ENCODE measurements around the gene ADAMTS13. TPM values are rescaled to one million over a fixed set of nuclear protein-coding genes. Genes with fewer than 3 reads are reported as not detected.

ADAMTS13 gene
- total RNA-seq, 1 donor from 2014 or later: 9.1 TPM

DNA sequence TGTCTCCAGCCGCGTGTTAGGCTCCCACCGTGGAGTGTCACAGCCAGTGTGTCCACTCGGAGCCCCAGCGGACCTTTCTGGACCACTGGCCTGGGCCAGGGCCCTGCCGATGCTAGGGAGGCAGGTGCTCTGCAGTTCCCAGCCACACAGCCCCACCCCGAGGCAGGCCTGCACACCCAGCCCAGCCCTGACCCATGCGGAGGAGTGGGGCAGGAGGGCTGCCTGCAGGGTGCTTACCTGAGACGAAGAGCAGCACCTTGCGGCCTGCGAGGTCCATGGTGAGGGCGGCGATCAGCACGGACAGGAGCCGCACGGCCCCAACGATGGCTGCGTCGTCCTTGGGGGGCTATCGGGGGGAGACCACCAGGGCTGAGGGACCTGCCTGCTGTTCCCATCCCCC, 51.6 kb downstream of the ADAMTS13 start:
- Mint-ChIP-seq H3K4me1 (ENCODE audit: unreplicated experiment) (no peaks in the 10 kb centered on the region), H3K4me3 (ENCODE audit: unreplicated experiment) (no peak overlapping the region), H3K36me3 (ENCODE audit: low read depth, unreplicated experiment) (peaks cover 3% of the 10 kb centered on the region), H3K9me3 (ENCODE audit: unreplicated experiment) (no peaks in the 10 kb centered on the region), H3K27ac (ENCODE audit: unreplicated experiment) (no peak overlapping the region), H3K27me3 (ENCODE audit: unreplicated experiment) (peaks cover 4% of the 10 kb centered on the region)
- TF ChIP-seq, protein P1, sequence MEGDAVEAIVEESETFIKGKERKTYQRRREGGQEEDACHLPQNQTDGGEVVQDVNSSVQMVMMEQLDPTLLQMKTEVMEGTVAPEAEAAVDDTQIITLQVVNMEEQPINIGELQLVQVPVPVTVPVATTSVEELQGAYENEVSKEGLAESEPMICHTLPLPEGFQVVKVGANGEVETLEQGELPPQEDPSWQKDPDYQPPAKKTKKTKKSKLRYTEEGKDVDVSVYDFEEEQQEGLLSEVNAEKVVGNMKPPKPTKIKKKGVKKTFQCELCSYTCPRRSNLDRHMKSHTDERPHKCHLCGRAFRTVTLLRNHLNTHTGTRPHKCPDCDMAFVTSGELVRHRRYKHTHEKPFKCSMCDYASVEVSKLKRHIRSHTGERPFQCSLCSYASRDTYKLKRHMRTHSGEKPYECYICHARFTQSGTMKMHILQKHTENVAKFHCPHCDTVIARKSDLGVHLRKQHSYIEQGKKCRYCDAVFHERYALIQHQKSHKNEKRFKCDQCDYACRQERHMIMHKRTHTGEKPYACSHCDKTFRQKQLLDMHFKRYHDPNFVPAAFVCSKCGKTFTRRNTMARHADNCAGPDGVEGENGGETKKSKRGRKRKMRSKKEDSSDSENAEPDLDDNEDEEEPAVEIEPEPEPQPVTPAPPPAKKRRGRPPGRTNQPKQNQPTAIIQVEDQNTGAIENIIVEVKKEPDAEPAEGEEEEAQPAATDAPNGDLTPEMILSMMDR (IDR thresholded peaks at IDR 0.05; ENCODE audit: unreplicated experiment): no peak
- no peak for DNase-seq (ENCODE audit: low spot score)

DNA sequence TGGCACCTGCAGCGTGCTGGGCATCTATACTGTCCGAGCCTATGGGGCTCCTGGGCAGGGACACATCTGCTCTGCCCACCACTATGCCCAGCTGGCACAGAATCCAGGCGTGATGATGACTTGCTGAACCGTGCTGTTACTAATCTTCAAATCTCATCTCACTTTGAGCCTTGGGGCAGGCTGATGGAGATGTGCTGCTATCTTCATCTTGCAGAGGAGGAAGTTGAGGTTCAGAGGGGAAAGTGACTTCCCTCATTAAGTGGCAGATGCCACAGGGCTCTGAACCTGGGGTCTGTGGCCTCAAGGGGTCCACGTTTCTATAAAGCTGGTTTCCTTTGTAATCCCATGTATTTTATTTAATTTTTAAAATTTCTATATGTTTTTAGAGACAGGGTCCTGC, 52.0 kb downstream of the ADAMTS13 start:
- H3K36me3 Mint-ChIP-seq (ENCODE audit: low read depth, unreplicated experiment): peaks cover 3% of the 10 kb centered on the region
- no peak overlapping the region for H3K27ac Mint-ChIP-seq (ENCODE audit: unreplicated experiment)
- H3K27me3 Mint-ChIP-seq (ENCODE audit: unreplicated experiment): peaks cover 4% of the 10 kb centered on the region
- TF ChIP-seq, protein P1 (IDR thresholded peaks at IDR 0.05; ENCODE audit: unreplicated experiment): no peak
- H3K4me3 Mint-ChIP-seq (ENCODE audit: unreplicated experiment): no peak overlapping the region
- no peak for DNase-seq (ENCODE audit: low spot score)
- no peaks in the 10 kb centered on the region for H3K4me1 Mint-ChIP-seq (ENCODE audit: unreplicated experiment)
- no peaks in the 10 kb centered on the region for H3K9me3 Mint-ChIP-seq (ENCODE audit: unreplicated experiment)

DNA sequence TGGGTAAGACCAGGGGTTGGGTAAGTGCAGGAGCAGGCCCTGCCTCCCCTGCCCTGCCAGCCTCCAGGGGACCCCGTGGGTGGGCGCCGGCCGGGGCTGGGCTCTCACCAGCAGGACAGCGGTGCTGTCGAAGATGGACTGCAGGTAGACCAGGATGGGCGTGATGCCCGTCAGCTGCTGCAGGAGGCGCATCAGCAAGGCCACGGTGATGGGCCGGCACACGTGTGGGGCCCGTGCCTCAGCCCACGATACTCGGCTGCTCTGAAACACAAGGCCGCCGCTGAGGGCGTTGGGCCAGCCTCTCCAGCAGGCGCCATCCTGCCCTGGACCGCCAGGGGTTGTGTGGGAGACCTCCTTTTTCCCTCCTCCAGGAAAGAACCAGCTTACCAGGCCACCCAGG, 52.7 kb downstream of the ADAMTS13 start:
- DNase-seq (ENCODE audit: low spot score): no peak
- Mint-ChIP-seq H3K4me3 (ENCODE audit: unreplicated experiment) (no peak overlapping the region), H3K36me3 (ENCODE audit: low read depth, unreplicated experiment) (peaks cover 3% of the 10 kb centered on the region), H3K27ac (ENCODE audit: unreplicated experiment) (no peak overlapping the region), H3K27me3 (ENCODE audit: unreplicated experiment) (peaks cover 7% of the 10 kb centered on the region), H3K4me1 (ENCODE audit: unreplicated experiment) (no peaks in the 10 kb centered on the region), H3K9me3 (ENCODE audit: unreplicated experiment) (no peaks in the 10 kb centered on the region)
- TF ChIP-seq, protein P1 (IDR thresholded peaks at IDR 0.05; ENCODE audit: unreplicated experiment): no peak

DNA sequence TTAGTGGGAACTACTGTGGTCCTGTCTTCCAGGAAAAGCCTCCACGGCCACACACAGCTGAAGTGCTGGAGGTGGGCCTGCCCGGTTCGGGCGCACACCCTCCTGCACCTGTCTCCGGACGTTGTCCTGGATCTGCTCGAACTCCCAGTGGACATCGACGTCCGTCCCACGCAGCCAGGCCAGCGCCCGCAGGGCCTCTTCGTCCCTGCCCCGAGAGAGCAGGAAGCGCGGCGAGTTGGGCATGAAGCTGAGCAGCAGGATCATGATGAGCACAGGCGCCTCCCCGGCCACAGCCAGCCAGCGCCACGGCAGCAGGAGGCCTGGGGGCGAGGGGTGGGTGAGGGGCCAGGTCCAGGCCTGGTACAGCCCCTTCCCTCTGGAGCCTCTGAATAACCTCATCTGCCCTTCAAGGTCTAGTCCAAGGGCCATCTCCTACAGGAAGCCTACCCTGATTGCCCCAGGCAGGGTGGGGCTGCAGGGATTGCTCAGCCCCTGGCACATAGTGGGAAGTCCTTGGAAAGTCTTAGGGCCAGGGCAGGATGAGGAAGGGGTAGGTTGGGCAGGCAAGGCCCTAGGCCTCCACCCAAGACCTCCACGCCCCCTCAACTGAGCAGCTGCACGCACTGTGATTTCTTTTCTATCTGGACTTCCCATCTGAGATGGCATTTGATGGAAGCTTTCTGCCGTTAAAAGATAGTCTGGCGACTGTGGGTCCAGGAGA, 53.3 kb downstream of the ADAMTS13 start:
- Mint-ChIP-seq H3K4me1 (ENCODE audit: unreplicated experiment) (no peaks in the 10 kb centered on the region), H3K9me3 (ENCODE audit: unreplicated experiment) (no peaks in the 10 kb centered on the region), H3K36me3 (ENCODE audit: low read depth, unreplicated experiment) (peaks cover 3% of the 10 kb centered on the region), H3K27me3 (ENCODE audit: unreplicated experiment) (peaks cover 7% of the 10 kb centered on the region), H3K27ac (ENCODE audit: unreplicated experiment) (no peak overlapping the region), H3K4me3 (ENCODE audit: unreplicated experiment) (no peak overlapping the region)
- TF ChIP-seq, protein P1 (IDR thresholded peaks at IDR 0.05; ENCODE audit: unreplicated experiment): no peak
- DNase-seq (ENCODE audit: low spot score): no peak

All from endothelial cell (in vitro differentiated cells).